HG03103 (cell line): Measurements from ENCODE around the gene IGFBP6.

Experiments used
- ATAC-seq: cut with Tn5 transposase; IDR thresholded peaks from one replicate; pipeline ENCODE4 v1.9.1; 2021; ENCODE audit warnings: low read depth; ENCODE audit not compliant: unreplicated experiment

The IGFBP6 gene

GRCh38 chr12:53115112-53115890, 17.8 kb downstream of the IGFBP6 start:
- ATAC-seq: no peak

GRCh38 chr12:53115891-53116648, 18.6 kb downstream of the IGFBP6 start:
- no peak for ATAC-seq

GRCh38 chr12:53118751-53119300, 21.4 kb downstream of the IGFBP6 start:
- no peak for ATAC-seq

- no peak for ATAC-seq
Observed at GRCh38 chr12:53120685-53121525, 23.4 kb downstream of the IGFBP6 start.

GRCh38 chr12:53122961-53123468, 25.5 kb downstream of the IGFBP6 start:
- ATAC-seq: no peak

GRCh38 chr12:53123578-53124351, 26.3 kb downstream of the IGFBP6 start:
- ATAC-seq: no peak

- no peak for ATAC-seq
Observed at GRCh38 chr12:53124352-53124723, 26.9 kb downstream of the IGFBP6 start.

- no peak for ATAC-seq
Observed at GRCh38 chr12:53127169-53127568, 29.7 kb downstream of the IGFBP6 start.

GRCh38 chr12:53128780-53129569, 31.5 kb downstream of the IGFBP6 start:
- ATAC-seq: no peak

GRCh38 chr12:53131844-53132243, 34.4 kb downstream of the IGFBP6 start:
- no peak for ATAC-seq

GRCh38 chr12:53133722-53134121, 36.3 kb downstream of the IGFBP6 start:
- ATAC-seq: no peak

GRCh38 chr12:53143355-53143754, 45.9 kb downstream of the IGFBP6 start:
- ATAC-seq: no peak

GRCh38 chr12:53145383-53146260, 48.2 kb downstream of the IGFBP6 start:
- ATAC-seq: no peak

GRCh38 chr12:53147181-53147580, 49.7 kb downstream of the IGFBP6 start:
- no peak for ATAC-seq

- no peak for ATAC-seq
Observed at GRCh38 chr12:53147653-53148052, 50.2 kb downstream of the IGFBP6 start.

- no peak for ATAC-seq
Observed at GRCh38 chr12:53151039-53151438, 53.6 kb downstream of the IGFBP6 start.
